Measurements from ENCODE around the gene VWCE.

DNA sequence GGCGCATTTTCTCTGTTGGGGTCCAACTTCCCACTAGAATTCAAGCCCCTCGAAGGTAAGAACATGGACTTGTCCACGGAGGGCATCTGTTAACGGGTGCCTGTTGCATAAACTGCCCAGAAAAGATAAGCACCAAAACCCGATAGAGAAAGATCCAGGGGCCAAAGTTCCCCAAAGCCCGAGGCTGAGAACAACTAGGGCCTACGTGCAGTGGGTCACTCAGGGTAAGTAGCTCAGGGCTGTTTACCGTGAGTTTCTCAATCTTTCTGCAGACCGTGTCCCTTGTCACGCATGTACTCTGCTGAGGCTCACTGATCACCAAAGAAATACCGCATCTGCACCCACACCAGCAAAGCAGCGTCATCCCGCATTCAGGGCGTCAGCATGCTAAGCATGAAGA lies 29.8 kb downstream of the VWCE start:
- TF ChIP-seq, protein P1, sequence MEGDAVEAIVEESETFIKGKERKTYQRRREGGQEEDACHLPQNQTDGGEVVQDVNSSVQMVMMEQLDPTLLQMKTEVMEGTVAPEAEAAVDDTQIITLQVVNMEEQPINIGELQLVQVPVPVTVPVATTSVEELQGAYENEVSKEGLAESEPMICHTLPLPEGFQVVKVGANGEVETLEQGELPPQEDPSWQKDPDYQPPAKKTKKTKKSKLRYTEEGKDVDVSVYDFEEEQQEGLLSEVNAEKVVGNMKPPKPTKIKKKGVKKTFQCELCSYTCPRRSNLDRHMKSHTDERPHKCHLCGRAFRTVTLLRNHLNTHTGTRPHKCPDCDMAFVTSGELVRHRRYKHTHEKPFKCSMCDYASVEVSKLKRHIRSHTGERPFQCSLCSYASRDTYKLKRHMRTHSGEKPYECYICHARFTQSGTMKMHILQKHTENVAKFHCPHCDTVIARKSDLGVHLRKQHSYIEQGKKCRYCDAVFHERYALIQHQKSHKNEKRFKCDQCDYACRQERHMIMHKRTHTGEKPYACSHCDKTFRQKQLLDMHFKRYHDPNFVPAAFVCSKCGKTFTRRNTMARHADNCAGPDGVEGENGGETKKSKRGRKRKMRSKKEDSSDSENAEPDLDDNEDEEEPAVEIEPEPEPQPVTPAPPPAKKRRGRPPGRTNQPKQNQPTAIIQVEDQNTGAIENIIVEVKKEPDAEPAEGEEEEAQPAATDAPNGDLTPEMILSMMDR (IDR thresholded peaks at IDR 0.05), result no peak
- no peak for TF ChIP-seq POLR2A (IDR thresholded peaks at IDR 0.05)

Data from heart left ventricle (tissue), 13 donors.